Type B pancreatic cell (in vitro differentiated cells): ENCODE data around the gene CMSS1. TPM values are rescaled to one million over a fixed set of nuclear protein-coding genes. Genes with fewer than 3 reads are reported as not detected.

ENCODE experiments used
- DNase-seq: peaks from one replicate; pipeline ENCODE4 v3.0.0; 2021; ENCODE audit warnings: mixed read lengths; ENCODE audit not compliant: unreplicated experiment; ENCODE audit errors: extremely low spot score
- H3K27ac Mint-ChIP-seq: 2 replicates; pipeline ENCODE4 v1.8.0; 2021; ENCODE audit warnings: mild to moderate bottlenecking, mixed read lengths
- H3K27me3 Mint-ChIP-seq: 2 replicates; pipeline ENCODE4 v1.8.0; 2021; ENCODE audit warnings: mixed read lengths
- H3K36me3 Mint-ChIP-seq: 2 replicates; pipeline ENCODE4 v1.8.0; 2021; ENCODE audit warnings: mixed read lengths
- H3K4me1 Mint-ChIP-seq: one replicate; pipeline ENCODE4 v1.8.0; 2021; ENCODE audit warnings: mixed read lengths; ENCODE audit not compliant: unreplicated experiment
- H3K4me3 Mint-ChIP-seq: 2 replicates; pipeline ENCODE4 v1.8.0; 2021; ENCODE audit warnings: mild to moderate bottlenecking, mixed read lengths
- H3K9me3 Mint-ChIP-seq: 2 replicates; pipeline ENCODE4 v1.8.0; 2021; ENCODE audit warnings: mixed read lengths
- CTCF ChIP-seq: fragments of 200-600 bp; sonication (generic); conservative IDR thresholded peaks from 2 replicates; pipeline ENCODE4 v1.5.0; 2021; ENCODE audit warnings: antibody characterized with exemption, mild to moderate bottlenecking
- total RNA-seq: library from RNA; stranded (reverse); gene quantifications from 2 replicates; pipeline ENCODE4 v1.2.1, GENCODE V29; 2021; ENCODE audit warnings: low replicate concordance

CMSS1 gene
- total RNA-seq, 1 donor from 2014 or later: 34.1 TPM

- H3K36me3 Mint-ChIP-seq: peaks cover 3% of the 10 kb centered on the region
- H3K27me3 Mint-ChIP-seq: no peaks in the 10 kb centered on the region
- H3K9me3 Mint-ChIP-seq: peaks cover 5% of the 10 kb centered on the region
- no peak overlapping the region for H3K27ac Mint-ChIP-seq
- no peak for DNase-seq
- peaks cover 10% of the 10 kb centered on the region for H3K4me1 Mint-ChIP-seq
- no peak overlapping the region for H3K4me3 Mint-ChIP-seq
- TF ChIP-seq CTCF: no peak
Measured at GRCh38 chr3:100197876-100198275, 380.2 kb downstream of the CMSS1 start.

- H3K4me1 Mint-ChIP-seq: peaks cover 10% of the 10 kb centered on the region
- peak overlapping the region; percentile 37 for H3K27ac Mint-ChIP-seq
- TF ChIP-seq CTCF: no peak
- peaks cover 3% of the 10 kb centered on the region for H3K36me3 Mint-ChIP-seq
- H3K4me3 Mint-ChIP-seq: no peak overlapping the region
- peaks cover 5% of the 10 kb centered on the region for H3K9me3 Mint-ChIP-seq
- H3K27me3 Mint-ChIP-seq: no peaks in the 10 kb centered on the region
- DNase-seq: no peak
Measured at GRCh38 chr3:100198579-100199269, 381.1 kb downstream of the CMSS1 start.

GRCh38 chr3:100205171-100205570 lies 387.5 kb downstream of the CMSS1 start:
- TF ChIP-seq CTCF: no peak
- H3K36me3 Mint-ChIP-seq: no peaks in the 10 kb centered on the region
- H3K27ac Mint-ChIP-seq: no peak overlapping the region
- H3K4me1 Mint-ChIP-seq: peaks cover 5% of the 10 kb centered on the region
- no peaks in the 10 kb centered on the region for H3K27me3 Mint-ChIP-seq
- no peak overlapping the region for H3K4me3 Mint-ChIP-seq
- DNase-seq: no peak
- no peaks in the 10 kb centered on the region for H3K9me3 Mint-ChIP-seq

- no peak for DNase-seq
- Mint-ChIP-seq H3K27ac (no peak overlapping the region), H3K4me1 (peaks cover 15% of the 10 kb centered on the region), H3K4me3 (no peak overlapping the region), H3K27me3 (no peaks in the 10 kb centered on the region), H3K36me3 (no peaks in the 10 kb centered on the region), H3K9me3 (no peaks in the 10 kb centered on the region)
- TF ChIP-seq CTCF: no peak
Measured at GRCh38 chr3:100206687-100207086, 389.0 kb downstream of the CMSS1 start.

GRCh38 chr3:100207886-100208285 lies 390.2 kb downstream of the CMSS1 start:
- no peak for DNase-seq
- H3K27ac Mint-ChIP-seq: no peak overlapping the region
- peaks cover 15% of the 10 kb centered on the region for H3K4me1 Mint-ChIP-seq
- no peaks in the 10 kb centered on the region for H3K36me3 Mint-ChIP-seq
- no peak for TF ChIP-seq CTCF
- H3K27me3 Mint-ChIP-seq: no peaks in the 10 kb centered on the region
- H3K9me3 Mint-ChIP-seq: no peaks in the 10 kb centered on the region
- H3K4me3 Mint-ChIP-seq: no peak overlapping the region

- H3K27ac Mint-ChIP-seq: no peak overlapping the region
Measured at GRCh38 chr3:100209169-100209568, 391.5 kb downstream of the CMSS1 start.

More at GRCh38 chr3:100209169-100209568, 391.5 kb downstream of the CMSS1 start:
- Mint-ChIP-seq H3K4me3 (no peak overlapping the region), H3K4me1 (peaks cover 15% of the 10 kb centered on the region), H3K36me3 (no peaks in the 10 kb centered on the region), H3K9me3 (no peaks in the 10 kb centered on the region), H3K27me3 (no peaks in the 10 kb centered on the region)
- DNase-seq: no peak
- TF ChIP-seq CTCF: no peak
